ENCODE data around the gene GABBR2. TPM values are rescaled to one million over a fixed set of nuclear protein-coding genes. Genes with fewer than 3 reads are reported as not detected.

Gene GABBR2
- total and polyA plus RNA-seq, 2 of the 8 experiments (the other 6 are each of a cell fraction or from before 2014, with no cell fraction given), result 0.50 to 1.2 TPM

- H2BK12ac ChIP-seq (ENCODE audit: low read depth, low read length), result no peak overlapping the region
- FAIRE-seq (no peak), DNase-seq (ENCODE audit: low read depth in 1 of 2, low spot score in 2 of 2) (no peak)
- no peak overlapping the region for H3K4me3 ChIP-seq (ENCODE audit: extremely low read depth in 1 of 4, insufficient read depth in 2 of 4, low read depth in 3 of 4, low read length in 4 of 4)
- H2BK20ac ChIP-seq (ENCODE audit: low read length), result no peak overlapping the region; the same call in 1 of the 2 replicates
- no peak overlapping the region for H3K4ac ChIP-seq (replicated peaks; ENCODE audit: insufficient read length, low read depth, low read length)
- no peaks in the 10 kb centered on the region for H3K36me3 ChIP-seq (ENCODE audit: control insufficient read depth in 2 of 4, insufficient read depth in 4 of 4, low read length in 3 of 4)
- peak overlapping the region; percentile 32; the same call in 1 of the 2 replicates for H2BK15ac ChIP-seq (ENCODE audit: low read length)
- no peak overlapping the region for H2BK5ac ChIP-seq (ENCODE audit: low read depth, low read length)
- H2AK5ac ChIP-seq (ENCODE audit: low read depth, low read length), result no peak overlapping the region
- no peak overlapping the region for H3K18ac ChIP-seq (ENCODE audit: extremely low read depth, low read length)
- H3K79me1 ChIP-seq (ENCODE audit: low read depth, low read length), result no peaks in the 10 kb centered on the region
- CTCF ChIA-PET (ENCODE audit: partially characterized antibody), result interaction anchor here (1.1 to 1.2 kb wide), 2 partner anchors 15 to 276 kb away, joined by 3 read pairs; no protein-coding TSS in a partner anchor
- H3K23me2 ChIP-seq (ENCODE audit: low read depth, low read length), result no peaks in the 10 kb centered on the region; the same call in 1 of the 2 replicates
- no peaks in the 10 kb centered on the region for H4K20me1 ChIP-seq (replicated peaks in 1 of 2; ENCODE audit: control insufficient read depth in 1 of 2, insufficient read depth in 2 of 2, low read length in 2 of 2)
- H3K4me1 ChIP-seq (replicated peaks in 1 of 4; ENCODE audit: control insufficient read depth in 3 of 4, insufficient read depth in 4 of 4, low read length in 3 of 4), result peaks cover 0 to 7% (median 1%) of the 10 kb centered on the region in 4 experiments; a peak in 4 of 7 replicates
- TF ChIP-seq NRF1 (IDR thresholded peaks at IDR 0.05; ENCODE audit: low read depth, low read length) (no peak), RBBP5 (IDR thresholded peaks at IDR 0.05; ENCODE audit: borderline replicate concordance, low read depth, low read length) (no peak)
- no peak overlapping the region for H2AFZ ChIP-seq (ENCODE audit: low read length)
- H3K14ac ChIP-seq (ENCODE audit: insufficient read length), result no peak overlapping the region
- H4K91ac ChIP-seq (replicated peaks; ENCODE audit: insufficient read length, low read length), result no peak overlapping the region
- no peak overlapping the region for H3K56ac ChIP-seq (replicated peaks; ENCODE audit: insufficient read length, low read depth, low read length)
- POLR2A ChIA-PET (ENCODE audit: partially characterized antibody), result no interaction called here
- no peak overlapping the region for H3K9ac ChIP-seq (replicated peaks in 1 of 4; ENCODE audit: extremely low read depth in 1 of 4, low read depth in 3 of 4, low read length in 3 of 4)
- no peaks in the 10 kb centered on the region for H3K9me3 ChIP-seq (ENCODE audit: insufficient read depth in 2 of 2, low read depth in 1 of 2, low read length in 1 of 2)
- no peak overlapping the region for H4K8ac ChIP-seq (ENCODE audit: extremely low read depth, insufficient read depth, low read length)
- no peak overlapping the region for H3K4me2 ChIP-seq (ENCODE audit: insufficient read depth in 1 of 2, low read depth in 2 of 2, low read length in 2 of 2)
- H3K27me3 ChIP-seq (replicated peaks in 1 of 4; ENCODE audit: control insufficient read depth in 3 of 4, extremely low read depth in 1 of 4, insufficient read depth in 3 of 4, low read length in 3 of 4), result no peaks in the 10 kb centered on the region
- no peak overlapping the region for H3K27ac ChIP-seq (ENCODE audit: low read depth, low read length)
- no peak overlapping the region for H4K5ac ChIP-seq (ENCODE audit: insufficient read length, low read depth, low read length)
- 90% methylated on average over 14 of the region's 14 CpGs; no CpG with 5 or more reads in 1 of the 2 experiments for WGBS, 2 experiments (ENCODE audit: extremely low coverage in 1 of 2, insufficient coverage in 1 of 2, insufficient read length in 1 of 2, insufficient replicate concordance in 2 of 2, low coverage in 1 of 2, low lambda C conversion rate in 2 of 2, missing lambda C conversion rate in 1 of 2)
- no peak overlapping the region for H2BK120ac ChIP-seq (replicated peaks; ENCODE audit: low read depth, low read length)
- H3K79me2 ChIP-seq (ENCODE audit: control insufficient read depth in 1 of 2, insufficient read depth in 2 of 2, low read length in 2 of 2), result no peaks in the 10 kb centered on the region
- H3K23ac ChIP-seq (ENCODE audit: insufficient read length), result no peak overlapping the region
Measured at GRCh38 chr9:98402019-98402840, 306.5 kb downstream of the GABBR2 start.

All from H1 (cell line).